Pons (tissue), 1 donor: Measurements from ENCODE around the gene UBR3.
"Not testable (repeated sequence)": the region's sequence is repeated elsewhere in the genome, so short reads cannot be mapped to it uniquely, and the experiment has no call there.

Experiments used
- DNase-seq: peaks from one replicate; pipeline ENCODE4 v3.0.0-alpha.2; 2016; ENCODE audit warnings: low spot score

The UBR3 gene, protein sequence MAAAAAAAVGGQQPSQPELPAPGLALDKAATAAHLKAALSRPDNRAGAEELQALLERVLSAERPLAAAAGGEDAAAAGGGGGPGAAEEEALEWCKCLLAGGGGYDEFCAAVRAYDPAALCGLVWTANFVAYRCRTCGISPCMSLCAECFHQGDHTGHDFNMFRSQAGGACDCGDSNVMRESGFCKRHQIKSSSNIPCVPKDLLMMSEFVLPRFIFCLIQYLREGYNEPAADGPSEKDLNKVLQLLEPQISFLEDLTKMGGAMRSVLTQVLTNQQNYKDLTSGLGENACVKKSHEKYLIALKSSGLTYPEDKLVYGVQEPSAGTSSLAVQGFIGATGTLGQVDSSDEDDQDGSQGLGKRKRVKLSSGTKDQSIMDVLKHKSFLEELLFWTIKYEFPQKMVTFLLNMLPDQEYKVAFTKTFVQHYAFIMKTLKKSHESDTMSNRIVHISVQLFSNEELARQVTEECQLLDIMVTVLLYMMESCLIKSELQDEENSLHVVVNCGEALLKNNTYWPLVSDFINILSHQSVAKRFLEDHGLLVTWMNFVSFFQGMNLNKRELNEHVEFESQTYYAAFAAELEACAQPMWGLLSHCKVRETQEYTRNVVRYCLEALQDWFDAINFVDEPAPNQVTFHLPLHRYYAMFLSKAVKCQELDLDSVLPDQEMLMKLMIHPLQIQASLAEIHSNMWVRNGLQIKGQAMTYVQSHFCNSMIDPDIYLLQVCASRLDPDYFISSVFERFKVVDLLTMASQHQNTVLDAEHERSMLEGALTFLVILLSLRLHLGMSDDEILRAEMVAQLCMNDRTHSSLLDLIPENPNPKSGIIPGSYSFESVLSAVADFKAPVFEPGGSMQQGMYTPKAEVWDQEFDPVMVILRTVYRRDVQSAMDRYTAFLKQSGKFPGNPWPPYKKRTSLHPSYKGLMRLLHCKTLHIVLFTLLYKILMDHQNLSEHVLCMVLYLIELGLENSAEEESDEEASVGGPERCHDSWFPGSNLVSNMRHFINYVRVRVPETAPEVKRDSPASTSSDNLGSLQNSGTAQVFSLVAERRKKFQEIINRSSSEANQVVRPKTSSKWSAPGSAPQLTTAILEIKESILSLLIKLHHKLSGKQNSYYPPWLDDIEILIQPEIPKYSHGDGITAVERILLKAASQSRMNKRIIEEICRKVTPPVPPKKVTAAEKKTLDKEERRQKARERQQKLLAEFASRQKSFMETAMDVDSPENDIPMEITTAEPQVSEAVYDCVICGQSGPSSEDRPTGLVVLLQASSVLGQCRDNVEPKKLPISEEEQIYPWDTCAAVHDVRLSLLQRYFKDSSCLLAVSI (N-terminal part only)

DNA sequence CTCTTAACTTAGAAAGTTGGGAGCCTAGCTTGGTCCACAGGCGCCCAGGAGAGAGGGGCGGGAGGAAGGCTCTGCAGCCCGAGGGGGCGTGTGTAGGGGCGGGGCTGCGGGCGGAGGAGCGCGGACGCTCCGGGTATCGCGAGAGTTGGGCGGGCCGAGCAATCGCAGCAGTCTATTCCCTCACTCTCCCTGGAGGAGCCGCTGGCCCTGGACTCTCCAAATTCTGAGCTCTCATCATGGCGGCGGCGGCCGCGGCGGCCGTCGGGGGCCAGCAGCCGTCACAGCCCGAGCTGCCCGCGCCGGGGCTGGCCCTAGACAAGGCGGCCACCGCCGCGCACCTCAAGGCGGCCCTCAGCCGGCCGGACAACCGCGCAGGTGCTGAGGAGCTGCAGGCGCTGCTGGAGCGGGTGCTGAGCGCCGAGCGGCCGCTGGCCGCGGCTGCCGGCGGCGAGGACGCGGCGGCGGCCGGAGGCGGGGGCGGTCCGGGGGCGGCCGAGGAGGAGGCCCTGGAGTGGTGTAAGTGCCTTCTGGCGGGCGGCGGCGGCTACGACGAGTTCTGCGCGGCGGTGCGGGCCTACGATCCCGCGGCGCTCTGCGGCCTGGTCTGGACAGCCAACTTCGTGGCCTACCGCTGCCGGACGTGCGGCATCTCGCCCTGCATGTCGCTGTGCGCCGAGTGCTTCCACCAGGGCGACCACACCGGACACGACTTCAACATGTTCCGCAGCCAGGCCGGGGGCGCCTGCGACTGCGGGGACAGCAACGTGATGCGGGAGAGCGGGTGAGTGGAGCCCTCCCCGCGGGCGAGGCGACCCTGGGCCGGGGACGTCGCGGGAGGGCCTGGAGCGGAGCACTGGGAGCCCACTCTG is at the start of gene UBR3:
UBR3 (plus strand) TSS at position 183 of the 869 bp plus-strand sequence; CDS start at position 237, 54 bp downstream.
- DNase-seq, result peak; percentile 86

DNA sequence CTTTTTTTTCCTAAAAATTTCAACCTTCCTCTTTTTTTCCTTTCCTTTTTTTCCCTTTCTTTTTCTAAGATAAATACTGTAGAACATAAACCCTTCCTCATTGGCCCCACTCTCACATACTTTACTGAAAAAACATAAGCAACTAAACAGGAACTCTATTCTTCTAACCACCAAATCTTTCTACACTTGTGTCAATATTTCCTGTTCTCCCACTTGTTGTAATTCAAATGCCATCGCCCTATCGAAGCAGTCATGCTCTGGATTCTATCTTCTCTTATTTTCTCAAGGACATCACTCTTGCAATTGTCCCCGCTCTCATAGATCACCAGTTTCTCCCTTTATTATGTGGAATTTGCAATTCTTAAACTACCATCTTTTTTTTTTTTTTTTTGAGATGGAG is 48.8 kb upstream of the UBR3 start:
- DNase-seq, result no peak

DNA sequence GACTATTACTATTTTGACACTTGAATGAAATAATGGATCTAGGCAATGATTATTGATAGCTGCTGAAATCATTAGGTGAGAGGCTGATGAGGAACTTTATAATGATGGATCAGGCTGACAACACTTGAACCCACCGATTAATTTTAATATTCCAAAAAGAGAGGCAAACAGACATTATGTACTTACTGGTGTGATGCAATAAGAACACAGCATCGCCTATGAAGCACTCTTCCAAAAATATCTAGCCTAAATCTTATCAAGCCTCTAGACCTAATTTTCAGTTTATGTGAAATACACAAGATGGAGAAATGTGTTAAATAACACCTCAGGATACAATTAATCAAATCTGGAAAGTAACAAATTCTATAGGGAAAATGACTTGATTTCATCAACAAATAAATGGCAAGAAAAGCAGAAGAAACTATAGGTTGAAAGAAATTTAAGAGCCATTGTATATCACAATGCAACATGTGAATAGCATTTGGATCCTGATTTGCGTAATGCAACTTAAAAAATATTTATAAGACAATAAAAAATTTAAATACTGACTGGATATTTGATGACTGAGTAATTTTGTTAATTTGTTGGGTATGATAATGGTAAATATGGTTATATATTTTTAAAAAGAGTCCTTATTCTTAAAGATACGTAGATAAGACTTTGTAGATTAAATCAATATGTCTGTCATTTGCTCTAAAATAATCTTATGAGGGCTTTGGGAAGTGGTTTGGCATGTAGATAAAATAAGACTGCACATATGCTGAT is 45.8 kb upstream of the UBR3 start:
- no peak for DNase-seq

DNA sequence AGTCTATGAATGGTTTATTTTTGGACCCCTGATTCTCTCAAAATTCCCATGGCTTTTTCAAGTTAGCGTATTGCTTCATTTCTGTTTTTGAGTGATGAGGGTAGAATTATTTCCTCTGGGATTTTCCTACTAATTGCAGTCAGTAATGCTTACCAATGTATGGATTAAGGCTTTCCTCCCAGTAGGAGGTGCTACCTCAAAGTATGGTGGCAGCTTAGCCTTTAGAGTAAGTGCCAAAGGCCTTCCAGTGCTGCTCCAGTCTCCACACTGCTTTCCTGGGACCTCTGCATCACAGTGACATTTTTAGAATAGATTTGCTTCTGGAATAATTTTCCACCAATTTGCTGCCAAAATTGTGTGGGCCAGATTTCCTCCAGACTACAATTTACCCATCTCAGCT is 44.7 kb upstream of the UBR3 start:
- DNase-seq, result no peak

DNA sequence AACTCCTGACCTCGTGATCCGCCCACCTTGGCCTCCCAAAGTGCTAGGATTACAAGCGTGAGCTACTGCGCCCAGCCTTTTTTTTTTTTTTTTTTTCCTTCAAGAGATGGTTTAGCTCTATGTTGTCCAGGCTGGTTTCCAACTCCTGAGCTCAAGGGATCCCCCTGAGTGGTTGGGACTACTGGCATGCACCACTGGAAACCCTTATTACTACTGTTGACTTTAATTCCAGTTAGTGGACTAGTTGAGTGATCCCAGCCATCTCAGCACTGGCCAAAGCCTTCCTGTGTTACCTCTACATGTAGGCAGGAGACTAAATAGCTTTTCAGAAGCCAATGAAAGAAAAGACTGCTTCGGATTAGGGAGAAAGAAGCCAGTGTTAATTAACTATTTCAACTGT is 36.7 kb upstream of the UBR3 start:
- no peak for DNase-seq

DNA sequence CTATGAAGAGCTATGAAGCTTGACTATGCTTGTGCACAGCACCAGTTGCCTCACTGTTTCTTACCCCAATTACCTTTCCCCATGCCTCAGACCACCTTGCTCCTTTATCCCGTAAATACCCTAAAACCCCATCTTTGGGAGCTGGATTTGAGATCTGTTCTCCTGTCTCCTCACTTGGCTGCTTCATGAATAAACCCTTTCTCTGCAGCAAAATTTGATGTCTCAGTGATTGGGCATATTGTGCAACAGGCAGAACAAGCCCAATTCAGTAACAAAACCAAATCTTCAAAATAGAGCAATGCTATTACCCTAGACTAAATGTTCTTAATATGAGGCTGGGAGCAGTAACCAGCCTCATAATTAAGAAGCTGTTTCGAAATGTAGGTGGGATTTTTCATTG is 32.1 kb upstream of the UBR3 start:
- DNase-seq, result no peak

DNA sequence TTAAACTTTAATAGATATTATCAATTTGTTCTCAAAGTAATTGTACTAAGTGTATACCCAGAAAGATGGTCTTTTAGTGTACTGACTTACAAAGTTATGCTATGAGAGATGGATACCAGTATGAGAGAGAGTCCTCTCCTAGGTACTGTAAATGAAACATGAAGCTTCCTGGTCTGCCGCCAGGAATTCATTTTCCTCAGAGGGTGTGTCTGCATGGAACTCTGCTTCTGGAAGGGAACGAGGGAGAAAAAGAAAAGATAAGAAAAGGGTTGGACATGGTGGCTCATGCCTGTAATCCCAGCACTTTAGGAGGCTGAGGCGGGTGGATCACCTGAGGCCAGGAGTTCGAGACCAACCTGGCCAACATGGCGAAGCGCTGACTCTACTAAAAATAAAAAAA is 30.8 kb upstream of the UBR3 start:
- DNase-seq, result no peak

DNA sequence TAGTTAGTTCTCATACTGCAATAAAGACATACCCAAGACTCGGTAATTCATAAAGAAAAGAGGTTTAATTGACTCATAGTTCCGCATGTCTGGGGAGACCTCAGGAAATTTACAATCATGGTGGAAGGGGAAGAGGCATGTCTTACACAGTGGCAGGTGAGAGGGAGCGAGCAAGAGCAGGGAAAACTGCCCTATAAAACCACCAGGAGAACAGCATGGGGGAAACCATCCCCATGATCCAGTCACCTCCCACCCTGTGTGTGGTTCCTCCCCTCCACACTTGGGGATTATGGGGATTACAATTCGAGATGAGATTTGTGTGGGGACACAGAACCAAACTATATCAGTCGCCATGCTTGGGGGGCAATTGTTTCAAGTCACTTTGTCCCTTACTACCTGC is 29.7 kb upstream of the UBR3 start:
- DNase-seq, result no peak

DNA sequence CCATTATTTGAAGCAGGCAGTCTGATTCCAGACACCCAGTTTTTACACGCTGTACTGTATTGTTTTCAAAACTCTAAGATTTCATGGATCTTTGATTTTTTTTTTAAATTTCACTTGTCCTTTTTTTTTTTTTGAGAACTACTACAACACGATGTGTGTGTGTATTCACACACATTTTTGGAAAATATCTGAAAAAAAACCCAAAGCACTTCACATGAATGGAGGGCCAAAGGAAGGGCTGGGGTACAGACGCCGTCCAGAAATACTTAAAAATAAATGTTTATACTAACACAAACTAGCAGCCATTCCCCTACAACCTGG is 28.9 kb upstream of the UBR3 start:
- DNase-seq, result peak; percentile 29

DNA sequence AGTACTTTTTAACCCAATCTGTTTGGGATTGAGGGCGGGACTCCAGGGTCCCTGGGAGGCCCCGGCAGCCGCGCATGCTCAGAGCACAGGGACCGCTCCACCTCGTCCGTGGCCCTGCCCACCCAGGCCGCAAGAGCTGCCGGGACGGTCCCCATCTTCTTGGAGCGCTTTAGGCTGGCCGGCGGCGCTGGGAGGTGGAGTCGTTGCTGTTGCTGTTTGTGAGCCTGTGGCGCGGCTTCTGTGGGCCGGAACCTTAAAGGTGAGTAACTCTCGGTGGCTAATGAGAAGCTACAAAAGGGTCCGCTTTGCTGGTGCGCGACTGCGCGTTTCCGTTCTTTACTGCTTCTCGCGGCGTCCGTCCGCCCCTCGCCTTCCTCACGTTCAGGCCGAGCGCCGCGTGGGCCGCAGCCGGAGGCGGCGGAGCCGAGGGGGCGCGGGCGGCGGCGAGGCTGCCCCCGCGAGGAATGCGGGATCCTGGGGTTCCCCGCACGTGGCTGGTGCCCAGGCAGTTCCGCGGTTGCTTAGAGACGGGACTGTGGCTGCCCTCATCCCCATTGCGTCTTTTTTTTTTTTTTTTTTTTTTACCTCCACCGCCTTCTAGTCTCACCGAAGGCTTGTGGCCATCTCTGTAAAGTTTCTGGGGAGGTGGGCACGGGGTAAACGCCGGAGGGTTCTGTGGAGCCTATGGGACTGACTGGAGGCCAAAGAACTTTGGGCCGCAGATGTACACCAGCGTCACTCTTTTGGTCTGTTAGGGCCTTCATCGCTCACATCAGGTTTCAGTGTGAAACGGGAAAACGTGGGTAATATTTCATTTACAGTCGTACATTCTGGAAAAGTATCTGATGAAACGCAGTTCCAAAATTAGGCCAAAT is 28.3 kb upstream of the UBR3 start, which contains the start of gene SSB:
SSB (plus strand) TSS at position 154 of the 875 bp plus-strand sequence. CDS start 2,090 bp downstream, outside the sequence.
- DNase-seq, result peak; percentile 86

DNA sequence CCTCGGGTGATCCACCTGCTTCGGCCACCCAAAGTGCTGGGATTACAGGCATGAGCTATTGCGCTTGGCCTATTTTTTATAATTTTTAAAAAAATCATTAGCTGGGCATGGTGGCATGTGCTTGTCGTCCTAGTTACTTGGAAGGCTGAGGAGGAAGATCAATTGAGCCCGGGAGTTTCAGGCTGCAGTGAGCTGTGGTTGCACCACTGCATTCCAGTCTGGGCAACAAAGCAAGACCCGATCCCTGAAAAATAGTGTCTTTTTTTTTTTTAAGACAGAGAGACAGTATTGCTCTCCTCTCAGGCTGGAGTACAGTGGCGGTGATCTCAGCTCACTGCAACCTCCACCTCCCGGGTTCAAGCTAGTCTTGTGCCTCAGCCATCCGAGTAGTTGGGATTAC is 23.8 kb upstream of the UBR3 start:
- no peak for DNase-seq

DNA sequence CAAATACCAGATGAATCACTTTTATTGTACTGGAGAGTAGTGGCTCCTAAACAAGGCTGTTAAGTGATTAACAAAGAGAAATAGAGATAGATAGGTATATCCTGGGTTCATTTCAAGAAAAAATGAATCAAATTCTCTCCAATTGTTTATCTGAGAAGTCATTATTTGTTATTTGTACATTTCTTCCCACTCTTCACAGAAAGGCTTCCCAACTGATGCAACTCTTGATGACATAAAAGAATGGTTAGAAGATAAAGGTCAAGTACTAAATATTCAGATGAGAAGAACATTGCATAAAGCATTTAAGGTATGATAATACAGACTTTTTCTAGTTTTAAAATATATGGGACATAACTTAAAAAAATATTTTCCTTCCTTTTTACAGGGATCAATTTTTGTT is 20.7 kb upstream of the UBR3 start:
- DNase-seq, result no peak

DNA sequence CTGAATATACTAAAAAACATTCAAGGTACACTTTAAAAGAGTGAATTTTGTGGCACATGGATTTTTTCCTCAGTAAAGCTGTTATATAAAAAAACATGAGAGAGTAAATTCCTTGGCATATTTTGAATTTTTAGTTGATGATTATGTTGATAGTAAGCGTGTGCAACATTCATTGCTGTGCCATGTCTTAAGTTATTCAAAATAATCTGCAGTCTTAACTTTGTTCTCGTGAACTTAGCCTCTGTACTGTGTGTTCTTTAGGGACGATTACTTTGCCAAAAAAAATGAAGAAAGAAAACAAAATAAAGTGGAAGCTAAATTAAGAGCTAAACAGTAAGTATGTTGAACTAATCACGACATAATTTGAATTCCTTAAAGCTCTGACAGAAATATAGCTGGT is 19.0 kb upstream of the UBR3 start:
- DNase-seq, result no peak

DNA sequence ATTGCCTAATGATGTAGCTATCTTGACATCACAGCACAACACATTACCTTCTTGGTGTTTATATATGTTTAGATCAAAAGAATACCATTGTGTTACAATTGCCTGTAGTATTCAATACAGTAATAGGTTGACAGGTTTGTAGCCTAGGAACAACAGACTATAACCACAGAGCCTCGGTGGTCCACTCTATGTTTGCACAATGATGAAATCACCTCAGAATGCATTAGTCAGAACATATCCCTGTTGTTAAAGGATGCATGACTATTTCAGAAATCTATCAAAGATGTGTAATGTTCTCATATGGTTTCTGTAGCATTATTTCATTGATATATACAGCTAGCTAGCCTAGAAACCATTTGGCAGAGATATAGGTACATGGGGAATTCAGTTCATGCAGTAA is 11.4 kb upstream of the UBR3 start:
- DNase-seq, result no peak

DNA sequence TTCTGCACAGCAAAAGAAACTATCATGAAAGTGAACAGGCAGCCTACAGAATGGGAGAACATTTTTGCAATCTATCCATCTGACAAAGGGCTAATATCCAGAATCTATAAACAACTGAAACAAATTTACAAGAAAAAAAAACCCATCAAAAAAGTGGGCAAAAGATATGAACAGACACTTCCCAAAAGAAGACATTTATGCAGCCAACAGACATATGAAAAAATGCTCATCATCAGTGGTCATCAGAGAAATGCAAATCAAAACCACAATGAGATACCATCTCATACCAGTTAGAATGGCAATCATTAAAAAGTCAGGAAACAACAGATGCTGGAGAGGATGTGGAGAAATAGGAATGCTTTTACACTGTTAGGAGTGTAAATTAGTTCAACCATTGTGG is 10.3 kb upstream of the UBR3 start:
- DNase-seq, result not testable (repeated sequence)

DNA sequence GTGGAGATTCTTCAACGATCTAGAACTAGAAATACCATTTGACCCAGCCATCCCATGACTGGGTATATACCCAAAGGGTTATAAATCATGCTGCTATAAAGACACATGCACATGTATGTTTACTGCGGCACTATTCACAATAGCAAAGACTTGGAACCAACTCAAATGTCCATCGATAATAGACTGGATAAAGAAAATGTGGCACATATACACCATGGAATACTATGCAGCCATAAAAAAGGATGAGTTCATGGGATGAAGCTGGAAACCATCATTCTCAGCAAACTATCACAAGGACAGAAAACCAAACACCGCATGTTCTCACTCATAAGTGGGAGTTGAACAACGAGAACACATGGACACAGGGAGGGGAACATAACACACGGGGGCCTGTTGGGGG is 9.9 kb upstream of the UBR3 start:
- DNase-seq, result not testable (repeated sequence)

DNA sequence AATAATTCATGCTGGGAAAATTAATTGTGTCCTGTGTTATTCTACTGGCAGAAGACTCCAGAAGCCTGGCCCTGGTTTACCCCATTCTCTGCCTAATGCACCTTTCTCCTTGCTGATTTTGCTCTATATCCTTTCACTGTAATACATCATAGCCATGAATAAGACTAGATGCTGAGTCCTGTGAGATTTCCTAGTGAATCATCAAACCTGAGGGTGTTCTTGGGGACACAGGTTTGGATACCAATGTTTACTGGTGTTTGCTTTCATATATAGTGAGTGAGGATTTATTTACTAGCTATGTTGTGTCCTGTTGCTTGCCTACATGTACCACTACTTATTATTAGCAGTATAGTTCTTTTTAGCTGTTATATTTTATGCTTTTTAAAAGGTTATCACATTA is 9.0 kb upstream of the UBR3 start:
- DNase-seq, result no peak

DNA sequence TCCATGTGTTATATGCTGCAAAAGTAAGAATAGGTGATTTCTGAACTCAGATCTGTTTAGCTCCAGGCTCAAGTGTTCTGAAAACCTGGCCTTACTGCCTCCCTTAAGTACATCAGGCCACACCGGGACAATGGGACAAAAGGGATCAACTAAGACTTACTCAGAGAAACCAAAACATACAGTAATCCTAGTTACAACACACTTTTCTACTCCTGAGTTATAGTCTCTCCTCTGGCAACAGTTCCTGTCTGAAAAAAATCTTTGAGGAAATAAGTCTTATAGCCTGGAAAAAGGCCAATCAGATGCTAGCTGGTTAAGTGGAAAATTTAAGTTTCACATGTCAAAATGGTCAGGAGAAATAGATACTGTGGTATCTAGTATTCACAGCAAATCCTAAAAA is 8.1 kb upstream of the UBR3 start:
- DNase-seq, result no peak

DNA sequence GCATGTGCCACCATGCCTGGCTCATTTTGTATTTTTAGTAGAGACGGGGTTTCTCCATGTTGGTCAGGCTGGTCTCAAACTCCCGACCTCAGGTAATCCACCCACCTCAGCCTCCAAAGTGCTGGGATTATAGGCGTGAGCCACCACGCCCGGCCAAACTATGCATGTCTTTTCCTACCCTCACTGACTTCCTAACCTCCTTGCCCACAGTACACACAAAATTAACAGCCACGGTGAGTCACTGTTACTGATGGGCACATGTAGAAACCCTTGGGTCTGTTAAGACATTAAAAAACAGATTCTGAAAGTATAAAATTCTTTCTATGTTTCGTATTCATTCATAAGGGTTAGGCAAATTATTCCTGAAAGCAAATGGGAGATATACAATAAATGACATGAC is 7.2 kb upstream of the UBR3 start:
- DNase-seq, result not testable (repeated sequence)

DNA sequence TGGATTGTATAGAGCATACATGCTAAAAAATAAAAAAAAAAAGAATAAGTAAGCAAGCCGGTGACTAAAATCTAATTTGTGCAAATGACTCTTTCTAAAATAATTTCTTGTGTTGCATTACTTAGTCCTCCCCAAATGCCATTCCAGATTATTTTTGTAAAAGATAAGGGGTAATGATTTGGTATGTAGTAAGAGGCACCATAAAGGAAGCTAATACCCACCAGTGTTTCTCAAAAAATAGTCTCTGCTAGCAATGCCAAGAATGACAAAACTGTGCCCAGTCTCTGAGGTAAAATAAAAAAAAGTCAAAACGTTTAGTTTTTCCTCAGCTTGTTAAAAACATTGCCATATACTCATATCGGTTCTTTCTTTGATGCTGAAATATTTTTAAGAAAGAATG is 5.2 kb upstream of the UBR3 start:
- no peak for DNase-seq
